Osteoblast (primary cell): ENCODE data around the gene HINT3. TPM values are rescaled to one million over a fixed set of nuclear protein-coding genes. Genes with fewer than 3 reads are reported as not detected.
"Not testable (repeated sequence)": the region's sequence is repeated elsewhere in the genome, so short reads cannot be mapped to it uniquely, and the experiment has no call there.

Source experiments
- DNase-seq: peaks from one replicate; pipeline ENCODE4 v3.0.0; 2011; ENCODE audit warnings: low spot score, mixed read lengths; ENCODE audit not compliant: insufficient read length; ENCODE audit errors: missing footprints
- H2AFZ ChIP-seq: 2 replicates; pipeline ENCODE4 v1.6.0; 2011; ENCODE audit warnings: mild to moderate bottlenecking, low read length
- H3K27ac ChIP-seq: 2 replicates; pipeline ENCODE4 v1.5.1; 2011; ENCODE audit warnings: mild to moderate bottlenecking, low read depth, low read length, moderate library complexity
- H3K27me3 ChIP-seq: 2 replicates; pipeline ENCODE4 v1.6.0; 2012; ENCODE audit warnings: mild to moderate bottlenecking, control low read depth, inconsistent platforms, low read length, moderate library complexity; ENCODE audit not compliant: insufficient read depth
- H3K36me3 ChIP-seq: 2 replicates; pipeline ENCODE4 v1.5.1; 2011; ENCODE audit warnings: mild to moderate bottlenecking, low read length, control low read depth, moderate library complexity; ENCODE audit not compliant: insufficient read depth
- H3K4me1 ChIP-seq: 2 replicates; pipeline ENCODE4 v1.5.1; 2011; ENCODE audit warnings: mild to moderate bottlenecking, low read length, control low read depth, moderate library complexity; ENCODE audit not compliant: insufficient read depth
- H3K4me2 ChIP-seq: 2 replicates; pipeline ENCODE4 v1.6.0; 2011; ENCODE audit warnings: mild to moderate bottlenecking, low read length; ENCODE audit not compliant: insufficient read depth
- H3K4me3 ChIP-seq: fragments of 200-600 bp; sonication (generic); 3 replicates; pipeline ENCODE4 v1.5.1; 2012; ENCODE audit warnings: mild to moderate bottlenecking, low read length, inconsistent platforms; ENCODE audit not compliant: insufficient read depth
- H3K79me2 ChIP-seq: 2 replicates; pipeline ENCODE4 v1.6.0; 2012; ENCODE audit warnings: mild to moderate bottlenecking, low read length, control low read depth, inconsistent platforms; ENCODE audit not compliant: insufficient read depth
- H3K9me3 ChIP-seq: 2 replicates; pipeline ENCODE4 v1.5.1; 2011; ENCODE audit warnings: low read depth, low read length, control low read depth
- H4K20me1 ChIP-seq: 2 replicates; pipeline ENCODE4 v1.6.0; 2012; ENCODE audit warnings: mild to moderate bottlenecking, low read length, control low read depth; ENCODE audit not compliant: insufficient read depth
- CTCF ChIP-seq: IDR thresholded peaks from 2 replicates; pipeline ENCODE4 v1.5.1; 2011; ENCODE audit warnings: mild to moderate bottlenecking, low read depth, low read length, moderate library complexity; ENCODE audit errors: extremely low read depth
- total RNA-seq: library from RNA; depleted of rRNA; stranded (reverse); fragments of >200 nt; gene quantifications from 2 replicates; pipeline ENCODE4 v1.2.3, GENCODE V29; 2012

Gene HINT3
- total RNA-seq, 1 donor, result 30.4 TPM

DNA sequence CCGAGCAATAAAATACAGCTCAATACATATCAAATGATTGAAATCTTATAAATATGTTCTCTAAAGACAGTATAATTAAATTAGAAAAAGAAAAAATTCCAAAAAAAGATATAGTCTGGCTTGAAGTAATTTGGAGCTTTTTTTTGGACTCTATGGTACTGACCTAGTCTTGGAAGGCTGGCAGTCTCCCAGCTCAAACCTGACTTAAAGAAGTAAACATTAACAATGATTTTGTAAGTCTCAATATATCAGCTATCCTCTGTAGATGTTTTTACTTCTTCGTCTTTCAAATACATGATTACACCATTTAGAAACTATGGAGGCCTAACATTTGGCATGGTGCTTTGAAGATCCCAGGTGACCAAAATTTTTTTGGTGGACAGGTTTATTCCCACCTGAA, 14.2 kb downstream of the HINT3 start:
- peaks cover 2% of the 10 kb centered on the region for H4K20me1 ChIP-seq

GRCh38 chr6:125972478-125972877, 15.9 kb downstream of the HINT3 start:
- H3K27me3 ChIP-seq, DNase-seq, H3K4me2 ChIP-seq, H3K4me3 ChIP-seq, H3K27ac ChIP-seq, H3K36me3 ChIP-seq, H3K9me3 ChIP-seq, H3K4me1 ChIP-seq, H2AFZ ChIP-seq, H4K20me1 ChIP-seq: not testable (repeated sequence)
- H3K79me2 ChIP-seq, result peaks cover 10% of the 10 kb centered on the region

More for the DNA sequence above, 14.2 kb downstream of the HINT3 start:
- no peak for TF ChIP-seq CTCF
- DNase-seq, result no peak
- Histone ChIP-seq H3K27me3 (no peaks in the 10 kb centered on the region), H3K9me3 (no peaks in the 10 kb centered on the region), H3K4me2 (no peak overlapping the region), H3K36me3 (peaks cover 5% of the 10 kb centered on the region), H3K79me2 (peaks cover 10% of the 10 kb centered on the region), H3K27ac (no peak overlapping the region), H2AFZ (no peak overlapping the region), H3K4me1 (no peaks in the 10 kb centered on the region), H3K4me3 (no peak overlapping the region)

DNA sequence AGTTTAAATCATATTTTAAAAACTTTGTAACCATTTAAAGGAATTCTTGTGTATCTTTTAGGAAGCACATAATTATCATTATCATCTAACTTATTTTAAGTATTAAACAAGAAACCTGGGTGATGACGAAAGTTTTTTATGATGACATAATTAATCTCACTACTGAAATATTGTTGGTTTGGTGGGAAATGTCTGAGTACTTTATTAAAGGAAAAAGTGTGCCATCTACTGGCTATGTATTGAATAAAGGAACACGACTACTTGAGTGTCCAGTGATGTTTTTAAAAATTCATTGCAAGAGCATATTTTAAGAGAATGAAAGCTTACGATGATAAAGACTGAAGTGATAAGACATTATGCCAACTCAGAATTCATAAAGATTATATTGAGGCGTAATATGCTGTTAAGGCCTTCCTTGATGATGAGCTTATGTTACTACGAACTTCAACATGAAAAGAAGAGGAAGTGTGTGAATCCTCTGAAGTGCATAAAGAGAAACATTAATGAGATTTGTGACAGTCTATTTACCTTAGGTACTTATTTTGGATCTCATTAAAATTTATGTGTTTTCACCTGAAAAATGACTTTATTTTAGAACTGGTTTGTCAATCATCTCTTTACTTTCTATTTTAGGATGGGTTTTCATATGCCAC, 17.8 kb downstream of the HINT3 start:
- no peak overlapping the region for H2AFZ ChIP-seq
- no peaks in the 10 kb centered on the region for H4K20me1 ChIP-seq
- no peak overlapping the region for H3K4me3 ChIP-seq
- peak; percentile 36 for DNase-seq
- no peak overlapping the region for H3K4me2 ChIP-seq
- peaks cover 8% of the 10 kb centered on the region for H3K79me2 ChIP-seq
- H3K9me3 ChIP-seq, result no peaks in the 10 kb centered on the region
- peak; percentile 56 for TF ChIP-seq CTCF
- H3K27me3 ChIP-seq, result no peaks in the 10 kb centered on the region
- H3K36me3 ChIP-seq, result no peaks in the 10 kb centered on the region
- H3K4me1 ChIP-seq, result no peaks in the 10 kb centered on the region
- no peak overlapping the region for H3K27ac ChIP-seq

DNA sequence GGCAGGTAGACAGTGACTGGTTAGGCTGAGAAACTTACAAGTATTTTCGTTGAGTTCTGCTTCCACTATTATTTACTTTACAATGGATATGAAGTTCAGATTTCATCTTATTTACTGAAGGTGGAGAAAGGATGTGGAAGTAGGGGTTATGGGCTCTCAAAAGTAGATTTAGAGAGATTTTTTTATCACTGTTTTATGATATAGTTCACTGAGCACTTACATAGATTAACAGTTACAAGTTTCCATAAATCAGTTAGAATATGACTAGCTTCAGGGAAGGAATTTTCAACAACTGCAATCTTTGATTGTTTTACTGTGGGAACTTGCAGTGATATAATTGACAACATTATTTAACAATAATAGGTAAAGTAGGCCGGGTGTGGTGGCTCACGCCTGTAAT, 22.5 kb downstream of the HINT3 start:
- Histone ChIP-seq H3K27me3 (no peaks in the 10 kb centered on the region), H3K4me3 (no peak overlapping the region), H2AFZ (no peak overlapping the region), H3K4me1 (peaks cover 15% of the 10 kb centered on the region), H3K36me3 (no peaks in the 10 kb centered on the region), H3K4me2 (no peak overlapping the region), H3K9me3 (no peaks in the 10 kb centered on the region), H3K79me2 (no peaks in the 10 kb centered on the region), H3K27ac (no peak overlapping the region), H4K20me1 (no peaks in the 10 kb centered on the region)
- no peak for DNase-seq
- TF ChIP-seq CTCF, result no peak
